ENCODE measurements around the gene PFKM.

Gene PFKM

GRCh38 chr12:48191096-48191495, 71.9 kb downstream of the PFKM start:
- no peaks in the 10 kb centered on the region for H4K20me1 ChIP-seq (ENCODE audit: insufficient read depth, low read length)
- no peaks in the 10 kb centered on the region for H3K36me3 ChIP-seq (replicated peaks; ENCODE audit: low read depth, low read length)
- no peaks in the 10 kb centered on the region for H3K9me3 ChIP-seq (ENCODE audit: insufficient read depth, low read length)
- peaks cover 9% of the 10 kb centered on the region; the same call in 1 of the 2 replicates for H3K27me3 ChIP-seq (ENCODE audit: low read depth, low read length)
- TF ChIP-seq EZH2phosphoT487 (IDR thresholded peaks at IDR 0.05; ENCODE audit: low read depth) = no peak
- TF ChIP-seq, protein P1, sequence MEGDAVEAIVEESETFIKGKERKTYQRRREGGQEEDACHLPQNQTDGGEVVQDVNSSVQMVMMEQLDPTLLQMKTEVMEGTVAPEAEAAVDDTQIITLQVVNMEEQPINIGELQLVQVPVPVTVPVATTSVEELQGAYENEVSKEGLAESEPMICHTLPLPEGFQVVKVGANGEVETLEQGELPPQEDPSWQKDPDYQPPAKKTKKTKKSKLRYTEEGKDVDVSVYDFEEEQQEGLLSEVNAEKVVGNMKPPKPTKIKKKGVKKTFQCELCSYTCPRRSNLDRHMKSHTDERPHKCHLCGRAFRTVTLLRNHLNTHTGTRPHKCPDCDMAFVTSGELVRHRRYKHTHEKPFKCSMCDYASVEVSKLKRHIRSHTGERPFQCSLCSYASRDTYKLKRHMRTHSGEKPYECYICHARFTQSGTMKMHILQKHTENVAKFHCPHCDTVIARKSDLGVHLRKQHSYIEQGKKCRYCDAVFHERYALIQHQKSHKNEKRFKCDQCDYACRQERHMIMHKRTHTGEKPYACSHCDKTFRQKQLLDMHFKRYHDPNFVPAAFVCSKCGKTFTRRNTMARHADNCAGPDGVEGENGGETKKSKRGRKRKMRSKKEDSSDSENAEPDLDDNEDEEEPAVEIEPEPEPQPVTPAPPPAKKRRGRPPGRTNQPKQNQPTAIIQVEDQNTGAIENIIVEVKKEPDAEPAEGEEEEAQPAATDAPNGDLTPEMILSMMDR (IDR thresholded peaks at IDR 0.05; ENCODE audit: low read depth, low read length) = no peak
- H3K4me3 ChIP-seq (ENCODE audit: low read length) = no peak overlapping the region
- H3K27ac ChIP-seq (ENCODE audit: low read length) = no peak overlapping the region
- no peak overlapping the region for H3K9ac ChIP-seq (ENCODE audit: low read length)
- no peaks in the 10 kb centered on the region for H3K79me2 ChIP-seq (ENCODE audit: low read length)
- no peak overlapping the region for H2AFZ ChIP-seq (ENCODE audit: low read depth, low read length)
- no peak overlapping the region for H3K4me2 ChIP-seq (ENCODE audit: low read length)
- peaks cover 6% of the 10 kb centered on the region; the same call in 1 of the 2 replicates for H3K4me1 ChIP-seq (ENCODE audit: low read length)

GRCh38 chr12:48192861-48193260, 73.7 kb downstream of the PFKM start:
- peaks cover 9% of the 10 kb centered on the region; the same call in 1 of the 2 replicates for H3K27me3 ChIP-seq (ENCODE audit: low read depth, low read length)
- H3K9ac ChIP-seq (ENCODE audit: low read length) = no peak overlapping the region
- H3K4me2 ChIP-seq (ENCODE audit: low read length) = no peak overlapping the region
- H3K36me3 ChIP-seq (replicated peaks; ENCODE audit: low read depth, low read length) = no peaks in the 10 kb centered on the region
- no peak overlapping the region for H3K4me3 ChIP-seq (ENCODE audit: low read length)
- peaks cover 9% of the 10 kb centered on the region for H3K4me1 ChIP-seq (ENCODE audit: low read length)
- no peaks in the 10 kb centered on the region for H3K79me2 ChIP-seq (ENCODE audit: low read length)
- TF ChIP-seq, protein P1 (IDR thresholded peaks at IDR 0.05; ENCODE audit: low read depth, low read length) = no peak
- TF ChIP-seq EZH2phosphoT487 (IDR thresholded peaks at IDR 0.05; ENCODE audit: low read depth) = no peak
- H3K9me3 ChIP-seq (ENCODE audit: insufficient read depth, low read length) = no peaks in the 10 kb centered on the region
- H2AFZ ChIP-seq (ENCODE audit: low read depth, low read length) = no peak overlapping the region
- no peaks in the 10 kb centered on the region for H4K20me1 ChIP-seq (ENCODE audit: insufficient read depth, low read length)
- no peak overlapping the region for H3K27ac ChIP-seq (ENCODE audit: low read length)

GRCh38 chr12:48193623-48194022, 74.5 kb downstream of the PFKM start:
- Histone ChIP-seq H3K4me3 (ENCODE audit: low read length) (no peak overlapping the region), H4K20me1 (ENCODE audit: insufficient read depth, low read length) (no peaks in the 10 kb centered on the region), H2AFZ (ENCODE audit: low read depth, low read length) (no peak overlapping the region), H3K36me3 (replicated peaks; ENCODE audit: low read depth, low read length) (no peaks in the 10 kb centered on the region), H3K4me1 (ENCODE audit: low read length) (peaks cover 12% of the 10 kb centered on the region), H3K27ac (ENCODE audit: low read length) (no peak overlapping the region), H3K9ac (ENCODE audit: low read length) (no peak overlapping the region), H3K9me3 (ENCODE audit: insufficient read depth, low read length) (no peaks in the 10 kb centered on the region), H3K4me2 (ENCODE audit: low read length) (no peak overlapping the region), H3K79me2 (ENCODE audit: low read length) (peaks cover 3% of the 10 kb centered on the region; the same call in 1 of the 2 replicates), H3K27me3 (ENCODE audit: low read depth, low read length) (0 out of 2 replicates have a peak, but pooled peaks cover 5% of the 10 kb centered on the region)
- no peak for TF ChIP-seq EZH2phosphoT487 (IDR thresholded peaks at IDR 0.05; ENCODE audit: low read depth)
- TF ChIP-seq, protein P1 (IDR thresholded peaks at IDR 0.05; ENCODE audit: low read depth, low read length) = no peak

DNA sequence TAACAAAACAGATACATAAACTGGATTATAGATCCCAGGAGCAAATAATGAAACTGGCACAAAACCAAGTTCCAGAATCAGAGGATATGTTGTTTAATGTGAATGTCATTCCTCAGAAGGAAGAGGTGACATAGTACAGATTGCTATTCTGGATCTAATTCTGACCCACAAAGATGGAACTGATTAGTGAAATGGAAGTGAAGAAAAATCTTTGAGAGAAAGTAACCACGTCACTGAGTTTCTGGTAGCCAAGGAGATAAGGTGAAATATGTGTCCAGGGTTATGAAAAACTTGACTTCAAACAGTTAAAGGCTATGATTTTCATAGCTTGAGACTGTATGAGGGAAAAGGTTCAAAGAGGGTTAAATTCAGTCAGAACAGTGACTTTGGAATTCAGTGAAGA, 75.6 kb downstream of the PFKM start:
- TF ChIP-seq, protein P1 (IDR thresholded peaks at IDR 0.05; ENCODE audit: low read depth, low read length) = no peak
- TF ChIP-seq EZH2phosphoT487 (IDR thresholded peaks at IDR 0.05; ENCODE audit: low read depth) = no peak
- H3K4me2 ChIP-seq (ENCODE audit: low read length) = no peak overlapping the region
- H3K9ac ChIP-seq (ENCODE audit: low read length) = no peak overlapping the region
- no peaks in the 10 kb centered on the region for H3K36me3 ChIP-seq (replicated peaks; ENCODE audit: low read depth, low read length)
- H3K27me3 ChIP-seq (ENCODE audit: low read depth, low read length) = 0 out of 2 replicates have a peak, but pooled peaks cover 5% of the 10 kb centered on the region
- no peaks in the 10 kb centered on the region for H3K9me3 ChIP-seq (ENCODE audit: insufficient read depth, low read length)
- H3K4me3 ChIP-seq (ENCODE audit: low read length) = no peak overlapping the region
- no peak overlapping the region for H2AFZ ChIP-seq (ENCODE audit: low read depth, low read length)
- H4K20me1 ChIP-seq (ENCODE audit: insufficient read depth, low read length) = no peaks in the 10 kb centered on the region
- no peak overlapping the region for H3K27ac ChIP-seq (ENCODE audit: low read length)
- peaks cover 6% of the 10 kb centered on the region; the same call in 1 of the 2 replicates for H3K79me2 ChIP-seq (ENCODE audit: low read length)
- H3K4me1 ChIP-seq (ENCODE audit: low read length) = peaks cover 13% of the 10 kb centered on the region

All from OCI-LY3 (cell line).